ENCODE measurements around the gene HTD2.
A peak's percentile ranks its signal among the peaks of the same experiment; 100 is the strongest.
"Not testable (repeated sequence)": the region's sequence is repeated elsewhere in the genome, so short reads cannot be mapped to it uniquely, and the experiment has no call there.

Gene HTD2

DNA sequence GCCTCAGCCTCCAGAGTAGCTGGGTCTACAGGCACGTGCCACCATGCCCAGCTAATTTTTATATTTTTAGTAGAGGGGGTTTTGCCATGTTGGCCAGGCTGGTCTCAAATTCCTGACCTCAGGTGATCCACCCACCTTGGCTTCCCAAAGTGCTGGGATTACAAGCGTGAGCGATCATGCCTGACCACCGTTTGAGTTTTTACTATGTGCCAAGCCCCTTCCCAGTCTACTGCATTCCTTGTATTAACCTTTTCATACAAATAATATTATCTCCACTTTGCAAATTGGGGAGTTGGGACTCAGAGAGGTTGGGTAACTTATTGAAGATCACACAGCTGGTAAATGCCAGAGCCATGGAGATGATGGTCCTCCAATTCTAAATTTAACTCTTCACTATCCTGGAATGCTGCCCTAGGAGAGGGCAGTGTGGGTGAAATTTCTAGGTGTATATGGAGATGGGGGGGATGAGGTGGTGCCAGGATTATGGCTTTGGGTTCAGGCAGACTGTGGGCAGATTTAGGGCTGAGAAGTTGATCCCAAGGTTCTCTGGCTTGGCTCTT lies 25.4 kb downstream of the HTD2 start:
- no peak for DNase-seq

DNA sequence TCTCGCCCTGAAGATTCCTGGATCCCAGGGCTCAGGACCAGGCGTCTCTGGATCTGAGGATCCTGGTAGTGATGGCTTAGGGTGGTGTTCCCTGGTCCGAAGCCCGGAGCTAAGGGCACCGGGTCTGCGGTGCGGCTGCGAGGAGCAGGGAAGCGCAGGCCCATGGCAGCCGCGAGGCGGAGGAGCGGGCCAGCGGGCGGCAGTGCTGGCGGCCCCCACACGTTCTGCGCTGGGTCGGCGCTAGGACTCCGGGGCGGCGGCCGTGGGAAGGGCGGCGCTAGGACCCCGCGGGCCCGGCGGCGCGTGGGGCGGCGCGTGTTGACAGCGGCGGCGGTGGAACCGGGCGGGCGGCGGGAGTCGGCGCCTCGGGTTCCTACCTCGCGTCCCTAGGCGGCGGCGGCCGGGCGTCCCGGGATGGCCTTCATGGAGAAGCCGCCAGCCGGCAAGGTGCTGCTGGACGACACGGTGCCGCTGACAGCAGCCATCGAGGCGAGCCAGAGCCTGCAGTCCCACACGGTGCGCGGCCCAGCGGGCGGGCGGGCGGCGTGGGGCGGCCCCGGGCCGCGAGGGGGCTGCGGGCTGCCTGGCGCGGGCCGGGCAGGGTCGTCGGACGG lies 26.4 kb downstream of the HTD2 start, which contains the start of gene PXK:
Gene PXK, plus strand, starts transcription at position 318 of the 614 bp plus-strand sequence. Its CDS starts 97 bp downstream, at position 415.
- DNase-seq, result peak; percentile 15 to 89 (median 69)

DNA sequence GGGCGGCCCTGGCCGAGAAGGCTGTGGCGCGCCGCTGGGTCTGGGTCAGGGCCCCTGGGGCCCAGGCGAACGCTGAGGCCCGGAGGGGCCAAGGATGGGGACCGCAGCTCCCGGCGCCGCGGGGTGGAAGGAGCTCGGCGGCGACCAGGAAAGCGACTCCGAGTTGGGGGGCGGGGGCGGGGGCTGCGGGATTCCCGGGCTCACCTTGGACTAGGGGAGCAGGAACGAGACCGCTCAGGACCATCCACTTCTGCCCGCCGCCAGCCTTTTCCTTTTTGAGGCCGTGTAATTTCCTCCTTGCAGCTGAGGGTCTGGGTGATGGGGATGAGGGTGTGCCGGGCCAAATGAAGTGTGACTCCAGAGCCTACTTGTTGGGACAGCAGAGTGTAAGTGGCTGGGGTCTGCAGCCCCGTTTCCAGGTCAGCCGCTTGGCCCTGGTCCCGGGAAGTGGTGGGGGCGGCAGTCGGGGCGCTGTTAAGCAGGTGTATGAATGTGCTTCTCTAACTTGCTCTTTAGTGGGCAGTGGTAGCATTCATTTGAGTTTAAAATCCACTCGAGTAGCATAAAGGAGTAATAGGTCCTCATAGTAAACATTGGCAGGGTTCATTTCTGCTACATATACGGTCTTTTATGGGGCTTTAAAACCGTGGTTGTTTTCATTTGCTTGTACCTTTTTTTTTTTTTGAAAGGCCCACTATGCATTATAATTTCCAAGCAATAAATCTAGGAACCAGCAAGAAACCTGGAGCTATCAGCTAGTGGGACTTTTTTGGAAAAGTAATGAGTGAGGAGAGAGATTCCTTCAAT lies 27.1 kb downstream of the HTD2 start:
- peak in 25 of 56 donors; percentile 6 to 52 (median 28) for DNase-seq

DNA sequence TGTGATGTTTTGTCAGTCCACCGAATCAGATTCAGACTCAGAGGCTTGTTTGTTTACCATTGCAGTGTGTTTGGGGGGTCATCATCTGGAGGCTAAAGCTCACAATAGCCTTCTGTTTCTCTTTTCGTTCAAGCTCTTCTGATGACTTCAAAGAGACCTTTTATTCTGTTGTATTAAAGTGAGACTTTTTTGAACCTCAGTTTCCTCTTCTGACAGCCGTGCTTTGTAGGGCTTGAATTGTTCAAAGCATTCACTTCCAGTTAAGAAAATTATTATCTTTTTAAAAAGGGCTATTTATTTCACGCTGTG lies 27.6 kb downstream of the HTD2 start:
- peak in 19 of 56 donors; percentile 2 to 68 (median 27) for DNase-seq

DNA sequence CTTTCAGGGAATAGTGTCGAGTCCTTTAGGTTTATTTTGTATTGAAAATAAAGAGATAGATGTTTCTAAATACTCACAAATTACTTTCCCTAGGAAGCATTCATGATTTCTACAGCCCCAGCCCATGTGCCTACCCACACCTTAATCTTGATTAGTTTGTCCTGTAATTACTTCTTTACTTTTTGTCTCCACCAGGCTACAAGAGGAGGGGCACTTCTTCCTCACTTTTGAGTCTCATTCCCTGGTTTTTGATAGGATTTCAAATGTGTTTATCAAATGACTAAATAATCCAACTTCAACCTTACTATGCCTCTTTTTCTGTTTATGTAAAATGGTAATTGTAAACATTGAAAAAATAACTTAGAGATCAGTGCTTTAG lies 28.2 kb downstream of the HTD2 start:
- no peak for DNase-seq

DNA sequence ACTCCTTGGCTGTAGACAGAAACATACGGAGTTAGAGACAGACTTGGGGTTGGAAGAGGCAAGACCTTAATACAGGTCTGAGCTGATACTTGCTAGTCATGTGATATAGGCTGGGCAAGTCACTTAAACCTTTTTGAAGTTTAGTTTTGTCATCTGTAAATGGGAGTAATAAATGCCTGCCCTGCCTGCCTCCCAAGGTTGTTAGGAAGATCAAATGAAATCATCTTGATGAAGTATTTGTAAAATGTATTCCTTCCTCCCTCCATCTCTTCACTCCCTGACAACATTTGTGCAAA lies 29.3 kb downstream of the HTD2 start:
- DNase-seq, result no peak

DNA sequence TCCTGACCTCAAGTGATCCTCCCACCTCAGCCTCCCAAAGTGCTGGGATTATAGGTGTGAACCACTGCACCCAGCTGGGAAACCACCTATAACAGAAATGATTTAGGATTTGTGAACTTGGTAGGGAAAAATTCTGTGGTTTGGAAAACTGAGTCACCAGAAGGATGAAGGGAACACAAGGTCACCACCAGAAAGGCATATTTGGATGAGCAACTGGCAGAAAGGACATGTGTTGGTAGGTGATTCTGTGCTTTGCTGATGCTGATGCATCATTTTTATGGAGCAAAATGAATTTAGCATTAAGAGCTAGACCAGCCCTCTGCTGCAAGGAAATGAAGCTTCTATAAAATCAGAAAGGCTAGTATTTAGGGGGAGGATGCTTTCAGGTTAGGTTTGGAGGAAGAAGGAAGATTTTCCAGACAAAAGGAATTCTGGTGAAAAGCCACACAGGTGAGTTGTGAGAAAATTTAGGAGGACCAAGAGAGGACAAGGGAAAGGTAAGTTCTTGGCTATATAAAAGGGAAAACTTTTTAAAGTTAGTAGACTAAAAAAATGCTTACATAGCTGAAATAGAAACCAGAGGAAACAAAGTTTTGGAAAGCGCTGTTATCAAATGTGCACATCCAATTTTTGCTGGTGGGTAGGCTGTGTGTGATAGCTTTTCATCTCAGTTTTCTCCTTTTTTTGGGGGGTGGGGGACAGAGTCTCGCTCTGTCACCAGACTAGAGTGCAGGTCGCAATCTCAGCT lies 30.0 kb downstream of the HTD2 start:
- no peak for DNase-seq

DNA sequence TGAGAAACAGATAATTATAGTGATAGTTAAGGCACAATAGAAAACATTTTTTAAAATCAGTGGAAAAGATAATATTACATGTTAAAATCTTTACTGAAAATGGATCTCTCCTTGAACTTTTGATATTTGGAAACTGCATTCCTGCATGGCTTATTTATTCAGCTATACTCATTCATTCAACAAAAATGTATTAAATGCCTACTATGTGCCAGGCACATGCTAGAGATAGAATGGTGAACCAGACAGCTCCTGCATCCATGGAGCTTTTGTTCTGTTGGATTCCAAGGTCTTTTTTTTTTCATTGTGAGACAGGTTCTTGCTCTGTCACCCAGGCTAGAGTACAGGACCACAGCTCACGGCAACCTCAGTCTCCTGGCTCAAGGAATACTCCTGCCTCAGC lies 30.9 kb downstream of the HTD2 start:
- DNase-seq, result no peak

DNA sequence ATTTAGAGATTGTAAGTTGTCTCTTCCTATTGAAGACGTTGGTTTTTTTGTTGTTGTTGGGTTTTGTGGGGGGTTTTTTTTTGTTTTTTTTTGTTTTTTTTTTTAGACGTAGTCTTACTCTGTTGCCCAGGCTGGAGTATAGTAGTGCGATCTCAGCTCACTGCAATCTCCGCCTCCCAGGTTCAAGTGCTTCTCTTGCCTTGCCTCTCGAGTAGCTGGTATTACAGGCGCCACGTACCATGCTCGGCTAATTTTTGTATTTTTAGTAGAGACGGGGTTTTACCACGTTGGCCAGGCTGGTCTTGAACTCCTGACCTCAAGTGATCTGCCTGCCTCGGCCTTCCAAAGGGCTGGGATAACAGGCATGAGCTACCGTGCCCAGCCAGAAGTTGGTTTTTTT lies 32.8 kb downstream of the HTD2 start:
- DNase-seq, result not testable (repeated sequence)

DNA sequence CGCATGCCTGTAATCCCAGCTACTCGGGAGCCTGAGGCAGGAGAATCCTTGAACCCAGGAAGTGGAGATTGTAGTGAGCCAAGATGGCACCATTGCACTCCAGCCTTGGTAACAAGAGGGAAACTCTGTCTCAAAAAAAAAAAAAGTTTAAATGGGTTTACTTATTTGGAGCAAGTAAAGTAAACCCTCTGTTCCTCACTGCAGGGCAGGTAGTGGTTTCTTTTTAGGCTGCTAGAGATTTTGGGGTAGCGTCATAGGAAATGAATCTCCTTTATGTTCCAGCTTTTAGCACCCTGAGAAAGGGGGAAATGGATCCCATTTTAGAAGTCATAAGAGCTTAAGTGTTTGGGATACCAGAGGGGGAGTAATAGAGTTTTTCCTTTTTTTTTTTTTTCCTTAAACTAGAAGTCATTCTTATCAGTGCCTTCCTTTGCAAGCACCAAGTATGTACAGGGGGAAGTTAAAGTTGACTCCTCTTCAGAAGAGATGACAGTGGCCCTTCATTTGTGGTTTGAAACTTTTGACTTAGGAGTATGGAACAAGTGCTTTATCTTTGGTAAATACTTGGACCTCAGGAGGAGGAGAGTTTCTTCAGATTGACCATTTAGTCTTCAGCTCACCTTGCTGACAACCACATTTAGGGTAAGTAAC lies 34.4 kb downstream of the HTD2 start:
- no peak for DNase-seq

DNA sequence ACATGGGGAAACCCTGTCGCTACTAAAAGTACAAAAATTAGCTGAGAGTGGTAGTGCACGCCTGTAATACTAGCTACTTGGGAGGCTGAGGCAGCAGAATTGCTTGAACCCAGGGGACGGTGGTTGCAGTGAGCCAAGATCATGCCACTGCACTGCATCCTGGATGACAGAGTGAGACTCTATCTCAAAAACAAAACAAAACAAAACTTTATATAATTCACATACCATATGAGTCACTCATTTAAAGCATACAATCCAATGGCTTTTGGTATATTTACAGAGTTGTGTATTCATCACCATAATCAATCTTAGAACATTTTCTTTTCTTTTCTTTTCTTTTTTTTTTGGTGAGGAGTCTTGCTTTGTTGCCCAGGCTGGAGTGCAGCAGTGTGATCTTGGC lies 35.1 kb downstream of the HTD2 start:
- DNase-seq, result no peak

DNA sequence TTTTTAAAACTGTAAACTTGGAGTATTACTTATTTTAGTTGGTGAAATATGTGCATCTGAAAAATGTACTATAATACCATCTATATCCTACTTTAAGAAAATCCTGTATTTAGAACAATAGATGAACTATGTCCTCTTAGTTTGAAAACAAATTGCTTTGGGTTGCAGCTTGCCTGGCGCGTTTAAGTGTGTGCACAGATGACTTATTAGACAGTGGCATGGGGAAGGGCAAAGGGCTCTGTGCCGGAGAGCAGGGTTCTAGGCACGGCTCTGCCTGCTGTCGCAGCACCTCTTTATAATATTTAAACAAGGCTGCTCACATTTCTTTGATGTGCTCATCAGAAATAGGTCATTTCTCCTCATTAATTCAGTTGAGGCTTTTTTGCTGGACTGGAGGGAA lies 36.4 kb downstream of the HTD2 start:
- peak in 9 of 56 donors; percentile 1 to 42 (median 22) for DNase-seq

DNA sequence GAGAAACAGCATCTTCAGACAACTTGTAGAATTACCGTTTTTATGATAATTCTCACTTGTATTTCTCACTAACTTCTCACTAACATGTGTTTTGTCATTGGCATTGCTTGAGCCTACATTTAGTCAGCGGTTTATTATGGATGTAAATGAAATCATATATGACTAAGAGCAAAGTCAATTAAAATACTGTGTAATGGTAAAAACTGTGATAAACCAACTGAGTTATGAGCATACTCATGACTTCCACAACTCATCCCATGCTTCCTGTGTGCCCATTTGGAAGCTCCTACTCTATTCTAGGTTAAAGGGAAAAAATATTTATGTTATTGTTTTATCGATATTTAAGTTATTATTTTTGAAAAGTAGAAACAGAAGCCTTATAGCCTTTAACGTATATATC lies 39.1 kb downstream of the HTD2 start:
- DNase-seq, result no peak

DNA sequence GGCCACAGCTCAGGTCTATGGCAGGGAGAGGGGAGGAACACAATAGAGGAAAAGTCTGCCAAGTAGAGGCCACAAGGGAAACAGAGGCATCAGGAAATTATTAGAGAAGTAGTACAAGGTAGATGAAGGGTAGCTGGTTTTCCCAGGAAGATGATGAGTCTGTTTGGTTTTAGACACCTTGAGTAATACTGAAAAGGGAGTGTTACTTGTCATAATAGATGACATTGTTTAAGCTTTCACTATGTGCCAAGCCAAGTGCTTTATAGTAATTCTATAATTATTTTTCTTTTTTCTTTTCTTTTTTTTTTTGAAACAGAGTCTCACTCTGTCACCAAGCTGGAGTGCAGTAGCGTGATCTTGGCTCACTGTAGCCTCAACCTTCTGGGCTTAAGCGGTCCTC lies 40.0 kb downstream of the HTD2 start:
- no peak for DNase-seq

DNA sequence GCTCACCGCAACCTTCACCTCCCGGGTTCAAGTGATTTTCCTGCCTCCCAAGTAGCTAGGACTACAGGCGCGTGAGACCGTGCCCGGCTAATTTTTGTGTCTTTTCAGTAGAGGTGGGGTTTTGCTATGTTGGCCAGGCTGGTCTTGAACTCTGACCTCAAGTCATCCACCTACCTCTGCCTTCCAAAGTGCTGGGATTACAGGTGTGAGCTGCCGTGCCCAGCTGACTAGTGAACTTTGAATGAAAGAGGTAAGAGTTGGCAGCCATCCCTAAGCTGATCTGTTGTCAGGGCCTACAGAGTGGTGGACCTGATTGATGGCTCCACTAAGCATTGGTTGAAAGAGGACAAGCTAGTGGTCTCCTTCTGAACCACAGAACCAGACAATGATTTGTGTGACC lies 41.7 kb downstream of the HTD2 start:
- no peak for DNase-seq

DNA sequence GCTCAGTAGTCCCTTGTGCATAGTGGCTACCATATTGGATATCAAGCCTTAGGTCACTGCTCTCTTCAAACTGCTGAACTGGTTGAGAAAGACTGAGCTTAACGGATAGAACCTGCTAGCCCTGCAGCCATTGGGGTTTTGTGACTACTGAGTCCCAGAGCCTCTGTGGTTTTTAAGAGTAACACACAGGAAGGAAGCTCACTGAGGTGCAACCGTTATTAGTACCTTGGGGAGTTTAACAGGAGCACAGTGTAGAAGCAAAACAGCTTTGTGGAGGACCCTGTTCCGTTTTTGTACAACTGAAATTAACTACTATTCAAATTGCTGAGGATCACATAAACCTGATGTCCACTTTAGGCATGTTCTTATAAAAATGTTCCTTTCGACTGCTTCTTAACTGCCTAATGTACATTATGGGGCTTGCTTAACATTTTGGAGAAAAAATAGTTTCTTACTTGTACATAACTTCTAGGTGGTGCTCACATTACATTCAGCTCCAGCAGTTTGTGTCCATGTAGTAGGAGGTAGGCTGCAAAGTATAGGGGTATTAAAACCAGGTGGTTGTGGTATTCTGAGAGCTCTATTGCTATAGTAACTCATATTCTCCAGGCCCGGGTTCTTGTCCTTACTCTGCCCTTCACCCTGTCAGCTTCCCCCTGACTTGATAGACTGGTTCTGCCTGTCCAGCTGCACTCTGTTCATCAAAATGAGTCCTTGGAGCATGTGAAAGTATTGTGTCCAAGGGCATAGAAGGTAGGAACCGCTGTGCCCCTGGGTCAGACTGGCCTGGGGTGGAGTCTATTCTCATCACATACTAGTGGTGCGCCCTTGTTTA lies 43.7 kb downstream of the HTD2 start:
- DNase-seq, result no peak

DNA sequence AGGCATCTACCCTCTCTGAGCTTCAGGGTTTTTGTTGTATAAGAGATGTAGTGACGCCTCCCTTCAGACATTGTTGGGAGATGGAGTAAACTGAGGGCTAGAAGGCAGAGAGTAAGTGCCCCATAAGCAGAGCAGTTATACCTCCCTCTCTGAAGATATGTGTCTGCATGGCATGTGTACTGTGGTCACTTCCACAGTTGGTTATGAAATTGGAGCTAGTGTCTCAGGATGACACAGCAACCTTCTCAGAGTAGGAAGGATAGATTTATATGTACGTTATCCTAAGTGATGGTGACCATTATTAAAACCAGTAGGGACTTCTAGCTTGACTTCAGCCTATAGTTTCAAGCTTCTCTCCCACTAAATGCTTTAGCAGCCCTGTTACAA lies 44.3 kb downstream of the HTD2 start:
- no peak for DNase-seq

DNA sequence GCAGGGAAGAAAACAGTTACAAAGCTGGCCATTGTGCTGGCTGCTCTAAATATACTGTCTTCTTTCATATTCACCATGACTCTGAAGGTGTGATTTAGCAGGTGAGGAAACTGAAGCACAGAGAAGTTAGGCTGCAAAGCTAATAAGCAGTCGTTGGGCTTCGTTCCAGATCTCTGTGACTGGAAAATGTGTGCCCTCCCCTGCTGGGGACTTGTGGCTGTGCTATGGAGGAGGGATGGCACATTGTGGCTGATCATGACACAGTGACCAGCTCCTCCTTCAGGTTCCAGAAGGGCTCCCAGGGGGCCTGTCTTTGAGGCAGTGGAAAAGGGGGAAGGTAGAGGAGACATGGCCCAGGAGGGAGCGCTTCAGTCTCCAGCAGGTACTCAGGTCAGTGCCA lies 45.6 kb downstream of the HTD2 start:
- no peak for DNase-seq

DNA sequence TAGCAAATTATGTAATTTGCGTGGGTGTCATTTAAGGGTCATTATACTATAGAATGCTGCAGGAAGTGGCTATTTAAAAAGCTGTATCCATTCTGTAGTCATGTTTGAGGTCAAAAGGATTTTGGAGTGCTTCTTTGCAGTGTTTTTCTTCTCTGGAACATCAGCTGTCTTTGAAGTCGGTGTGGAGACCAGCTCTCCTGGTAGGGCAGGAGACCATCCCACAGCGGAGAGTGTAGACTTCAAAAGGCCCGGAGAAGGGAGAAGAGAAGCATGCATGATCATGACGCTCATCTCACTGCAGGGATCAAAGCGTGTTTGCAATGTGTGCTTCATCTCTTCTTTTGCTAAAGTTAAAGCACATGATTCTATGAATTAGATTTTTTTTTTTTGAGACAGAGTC lies 46.3 kb downstream of the HTD2 start:
- DNase-seq, result no peak

DNA sequence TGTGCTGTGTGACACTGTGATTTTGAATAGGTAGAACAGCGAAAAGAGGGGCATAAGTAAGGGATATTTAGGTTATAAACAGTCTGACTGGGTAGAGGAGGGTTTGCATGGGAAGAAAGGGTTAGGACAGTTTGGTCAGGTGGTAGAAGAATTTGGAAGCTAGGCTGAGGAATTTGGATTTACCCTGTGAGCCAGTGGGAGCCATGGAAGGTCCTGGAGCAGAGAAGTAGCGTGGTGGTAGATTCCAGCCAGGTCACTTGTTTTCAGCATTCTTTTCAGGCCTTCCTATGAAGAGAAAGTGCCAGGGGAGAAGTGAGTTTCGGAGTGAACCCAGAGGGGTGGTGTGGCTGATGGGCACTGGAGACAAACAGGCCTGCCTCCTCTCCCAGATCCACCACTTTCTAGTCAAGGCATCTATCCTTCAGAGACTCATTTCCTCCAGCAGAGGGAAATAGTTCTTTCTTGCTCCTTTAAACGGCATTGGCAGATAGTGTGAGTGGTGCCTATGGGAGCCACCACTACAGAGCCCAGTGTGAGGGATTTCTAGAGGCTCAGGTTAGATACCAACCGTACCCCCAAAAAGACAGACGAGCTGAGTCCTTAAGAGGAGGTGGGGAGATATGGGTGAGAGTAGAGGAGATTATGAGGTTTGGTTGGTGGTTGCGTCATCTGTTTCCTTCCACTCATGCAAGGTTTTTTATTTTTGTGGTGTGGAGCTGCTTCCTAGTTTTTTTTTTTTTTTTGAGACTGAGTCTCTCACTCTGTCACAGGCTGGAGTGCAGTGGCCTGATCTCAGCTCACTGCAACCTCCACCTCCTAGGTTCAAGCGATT lies 47.6 kb downstream of the HTD2 start:
- DNase-seq, result no peak

Measured in amygdala (tissue), 56 donors.